Measurements from ENCODE around the gene MFNG.

Gene MFNG

GRCh38 chr22:37501610-37502341 lies 15.6 kb upstream of the MFNG start:
- no peaks in the 10 kb centered on the region for H3K9me3 ChIP-seq (ENCODE audit: control insufficient read depth, insufficient read depth, low read length)
- no peaks in the 10 kb centered on the region for H4K20me1 ChIP-seq (ENCODE audit: control insufficient read depth, insufficient read depth, low read depth, low read length)
- H3K36me3 ChIP-seq (ENCODE audit: control insufficient read depth, low read length), result no peaks in the 10 kb centered on the region
- no peak for TF ChIP-seq EZH2phosphoT487 (IDR thresholded peaks at IDR 0.05; ENCODE audit: borderline replicate concordance, low read length)
- TF ChIP-seq, protein P1, sequence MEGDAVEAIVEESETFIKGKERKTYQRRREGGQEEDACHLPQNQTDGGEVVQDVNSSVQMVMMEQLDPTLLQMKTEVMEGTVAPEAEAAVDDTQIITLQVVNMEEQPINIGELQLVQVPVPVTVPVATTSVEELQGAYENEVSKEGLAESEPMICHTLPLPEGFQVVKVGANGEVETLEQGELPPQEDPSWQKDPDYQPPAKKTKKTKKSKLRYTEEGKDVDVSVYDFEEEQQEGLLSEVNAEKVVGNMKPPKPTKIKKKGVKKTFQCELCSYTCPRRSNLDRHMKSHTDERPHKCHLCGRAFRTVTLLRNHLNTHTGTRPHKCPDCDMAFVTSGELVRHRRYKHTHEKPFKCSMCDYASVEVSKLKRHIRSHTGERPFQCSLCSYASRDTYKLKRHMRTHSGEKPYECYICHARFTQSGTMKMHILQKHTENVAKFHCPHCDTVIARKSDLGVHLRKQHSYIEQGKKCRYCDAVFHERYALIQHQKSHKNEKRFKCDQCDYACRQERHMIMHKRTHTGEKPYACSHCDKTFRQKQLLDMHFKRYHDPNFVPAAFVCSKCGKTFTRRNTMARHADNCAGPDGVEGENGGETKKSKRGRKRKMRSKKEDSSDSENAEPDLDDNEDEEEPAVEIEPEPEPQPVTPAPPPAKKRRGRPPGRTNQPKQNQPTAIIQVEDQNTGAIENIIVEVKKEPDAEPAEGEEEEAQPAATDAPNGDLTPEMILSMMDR (IDR thresholded peaks at IDR 0.05; ENCODE audit: low read depth, low read length, poor library complexity, severe bottlenecking), result no peak
- no peaks in the 10 kb centered on the region for H3F3A ChIP-seq (ENCODE audit: control insufficient read depth, insufficient read depth)
- H3K79me2 ChIP-seq (ENCODE audit: control insufficient read depth, low read length), result no peaks in the 10 kb centered on the region
- H3K4me2 ChIP-seq (ENCODE audit: low read length), result no peak overlapping the region
- H3K4me3 ChIP-seq (ENCODE audit: low read length), result no peak overlapping the region
- no peak overlapping the region for H3K27ac ChIP-seq (ENCODE audit: low read depth, low read length)
- H3K4me1 ChIP-seq (ENCODE audit: control insufficient read depth, low read length), result peaks cover 22% of the 10 kb centered on the region
- no peaks in the 10 kb centered on the region for H3K9me2 ChIP-seq (replicated peaks; ENCODE audit: control insufficient read depth, low read length)
- H3K27me3 ChIP-seq (ENCODE audit: control insufficient read depth, low read length), result peaks cover 10% of the 10 kb centered on the region; the same call in 1 of the 2 replicates

- TF ChIP-seq EZH2phosphoT487 (IDR thresholded peaks at IDR 0.05; ENCODE audit: borderline replicate concordance, low read length), result no peak
- TF ChIP-seq, protein P1 (IDR thresholded peaks at IDR 0.05; ENCODE audit: low read depth, low read length, poor library complexity, severe bottlenecking), result no peak
- Histone ChIP-seq H3K9me2 (replicated peaks; ENCODE audit: control insufficient read depth, low read length) (no peaks in the 10 kb centered on the region), H3K4me1 (ENCODE audit: control insufficient read depth, low read length) (peaks cover 22% of the 10 kb centered on the region), H3K79me2 (ENCODE audit: control insufficient read depth, low read length) (no peaks in the 10 kb centered on the region), H3K27me3 (ENCODE audit: control insufficient read depth, low read length) (peaks cover 10% of the 10 kb centered on the region; the same call in 1 of the 2 replicates), H3K36me3 (ENCODE audit: control insufficient read depth, low read length) (no peaks in the 10 kb centered on the region), H3K27ac (ENCODE audit: low read depth, low read length) (no peak overlapping the region), H3F3A (ENCODE audit: control insufficient read depth, insufficient read depth) (no peaks in the 10 kb centered on the region), H3K4me3 (ENCODE audit: low read length) (no peak overlapping the region), H4K20me1 (ENCODE audit: control insufficient read depth, insufficient read depth, low read depth, low read length) (no peaks in the 10 kb centered on the region), H3K4me2 (ENCODE audit: low read length) (no peak overlapping the region), H3K9me3 (ENCODE audit: control insufficient read depth, insufficient read depth, low read length) (no peaks in the 10 kb centered on the region)
These were observed 14.8 kb upstream of the MFNG start for GRCh38 chr22:37500745-37501609.

DNA sequence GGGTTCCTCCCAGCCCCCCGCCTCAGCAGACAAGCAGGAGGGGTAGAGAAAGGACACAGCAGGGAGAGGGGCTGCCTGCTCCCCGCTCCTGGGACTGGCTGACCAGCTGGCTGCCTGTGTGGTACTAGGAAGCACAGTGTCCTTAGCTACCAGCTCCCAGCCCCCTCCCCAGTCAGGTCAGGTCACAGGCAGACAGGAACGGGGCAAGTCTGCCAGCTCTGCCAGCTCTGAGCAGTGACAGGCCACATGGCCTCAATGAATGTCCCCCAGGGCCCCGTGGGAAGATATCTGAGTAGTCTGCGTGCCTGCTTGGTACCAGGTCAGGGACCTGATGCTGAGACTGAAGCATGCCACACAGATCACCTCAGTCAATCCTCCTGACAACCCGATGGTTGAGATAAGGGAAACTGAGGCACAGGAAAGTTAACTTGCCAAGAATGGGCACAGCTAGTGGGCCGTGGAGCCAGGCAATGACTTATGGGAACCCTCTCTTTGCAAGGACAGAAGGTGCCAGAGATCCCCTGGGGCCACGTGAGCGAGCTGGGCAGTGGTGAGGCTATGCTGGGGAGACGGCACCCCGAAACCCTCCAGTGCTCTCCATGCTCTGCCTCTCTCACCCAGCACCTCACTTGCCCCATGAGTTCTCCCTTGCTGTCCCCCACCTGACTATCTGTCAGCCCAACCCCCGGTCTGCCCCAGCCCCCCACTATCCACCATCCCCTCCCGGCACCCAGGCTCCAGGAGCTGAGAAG lies 13.8 kb upstream of the MFNG start:
- Histone ChIP-seq H3K4me3 (ENCODE audit: low read length) (no peak overlapping the region), H3K79me2 (ENCODE audit: control insufficient read depth, low read length) (no peaks in the 10 kb centered on the region), H3K36me3 (ENCODE audit: control insufficient read depth, low read length) (no peaks in the 10 kb centered on the region), H3K4me2 (ENCODE audit: low read length) (no peak overlapping the region), H3K9me2 (replicated peaks; ENCODE audit: control insufficient read depth, low read length) (no peaks in the 10 kb centered on the region), H3K27me3 (ENCODE audit: control insufficient read depth, low read length) (peaks cover 10% of the 10 kb centered on the region; the same call in 1 of the 2 replicates), H4K20me1 (ENCODE audit: control insufficient read depth, insufficient read depth, low read depth, low read length) (no peaks in the 10 kb centered on the region), H3F3A (ENCODE audit: control insufficient read depth, insufficient read depth) (no peaks in the 10 kb centered on the region), H3K27ac (ENCODE audit: low read depth, low read length) (no peak overlapping the region), H3K9me3 (ENCODE audit: control insufficient read depth, insufficient read depth, low read length) (no peaks in the 10 kb centered on the region), H3K4me1 (ENCODE audit: control insufficient read depth, low read length) (peaks cover 22% of the 10 kb centered on the region)
- TF ChIP-seq, protein P1 (IDR thresholded peaks at IDR 0.05; ENCODE audit: low read depth, low read length, poor library complexity, severe bottlenecking), result no peak
- no peak for TF ChIP-seq EZH2phosphoT487 (IDR thresholded peaks at IDR 0.05; ENCODE audit: borderline replicate concordance, low read length)

Measured in DOHH2 (cell line).